Mammary epithelial cell (primary cell): ENCODE results near the gene RABAC1.
A peak's percentile ranks its signal among the peaks of the same experiment; 100 is the strongest.

Experiments
- EZH2 ChIP-seq: IDR thresholded peaks from 2 replicates; pipeline ENCODE4 v1.6.1; 2012; ENCODE audit warnings: low read length, inconsistent platforms, borderline replicate concordance
- TF ChIP-seq, protein P1 (sequence below), 2 donors: IDR thresholded peaks in 1 of 2; conservative IDR thresholded peaks in 1 of 2; 2 replicates each; pipeline ENCODE4 v1.5.1; 2011 to 2012; ENCODE audit warnings: inconsistent platforms in 2 of 2, low read length in 2 of 2, mild to moderate bottlenecking in 2 of 2, control low read depth in 1 of 2, low read depth in 1 of 2; ENCODE audit not compliant: insufficient read depth in 1 of 2; ENCODE audit errors: extremely low read depth in 1 of 2

DNA sequence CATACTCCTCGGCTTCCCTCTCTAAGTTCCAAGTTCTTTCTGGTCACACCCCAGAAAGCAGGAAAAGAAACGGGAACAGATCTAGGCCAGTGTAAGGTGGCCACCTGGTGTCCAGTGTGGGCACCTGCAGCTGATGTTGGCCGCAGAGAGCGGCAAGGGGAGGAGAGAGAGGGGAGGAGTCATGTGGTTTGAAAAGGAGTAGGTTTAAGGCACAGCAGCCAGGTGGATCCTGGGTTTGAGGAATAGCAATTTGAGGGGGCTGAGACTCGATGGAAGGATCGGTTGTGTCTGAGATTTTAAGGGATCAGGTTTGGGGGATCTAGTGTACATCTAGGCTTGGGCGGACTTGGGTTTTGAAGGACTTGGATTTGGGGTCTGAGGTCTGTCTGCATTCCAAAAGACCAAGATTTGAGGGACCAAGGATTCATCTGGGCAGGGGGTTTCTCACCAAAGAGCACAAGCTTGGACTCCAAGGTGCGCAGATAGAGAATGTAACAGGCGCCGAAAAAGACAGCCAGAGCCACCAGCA lies 1.2 kb downstream of the RABAC1 start:
- TF ChIP-seq, protein P1, sequence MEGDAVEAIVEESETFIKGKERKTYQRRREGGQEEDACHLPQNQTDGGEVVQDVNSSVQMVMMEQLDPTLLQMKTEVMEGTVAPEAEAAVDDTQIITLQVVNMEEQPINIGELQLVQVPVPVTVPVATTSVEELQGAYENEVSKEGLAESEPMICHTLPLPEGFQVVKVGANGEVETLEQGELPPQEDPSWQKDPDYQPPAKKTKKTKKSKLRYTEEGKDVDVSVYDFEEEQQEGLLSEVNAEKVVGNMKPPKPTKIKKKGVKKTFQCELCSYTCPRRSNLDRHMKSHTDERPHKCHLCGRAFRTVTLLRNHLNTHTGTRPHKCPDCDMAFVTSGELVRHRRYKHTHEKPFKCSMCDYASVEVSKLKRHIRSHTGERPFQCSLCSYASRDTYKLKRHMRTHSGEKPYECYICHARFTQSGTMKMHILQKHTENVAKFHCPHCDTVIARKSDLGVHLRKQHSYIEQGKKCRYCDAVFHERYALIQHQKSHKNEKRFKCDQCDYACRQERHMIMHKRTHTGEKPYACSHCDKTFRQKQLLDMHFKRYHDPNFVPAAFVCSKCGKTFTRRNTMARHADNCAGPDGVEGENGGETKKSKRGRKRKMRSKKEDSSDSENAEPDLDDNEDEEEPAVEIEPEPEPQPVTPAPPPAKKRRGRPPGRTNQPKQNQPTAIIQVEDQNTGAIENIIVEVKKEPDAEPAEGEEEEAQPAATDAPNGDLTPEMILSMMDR (conservative IDR thresholded peaks at IDR 0.05 in 1 of 2, IDR thresholded peaks at IDR 0.05 in 1 of 2; ENCODE audit: extremely low read depth in 1 of 2, insufficient read depth in 1 of 2, low read depth in 1 of 2, low read length in 2 of 2): peak; percentile 93 to 97
- no peak for TF ChIP-seq EZH2
